Measurements from ENCODE around the gene EXT2.

EXT2 gene

DNA sequence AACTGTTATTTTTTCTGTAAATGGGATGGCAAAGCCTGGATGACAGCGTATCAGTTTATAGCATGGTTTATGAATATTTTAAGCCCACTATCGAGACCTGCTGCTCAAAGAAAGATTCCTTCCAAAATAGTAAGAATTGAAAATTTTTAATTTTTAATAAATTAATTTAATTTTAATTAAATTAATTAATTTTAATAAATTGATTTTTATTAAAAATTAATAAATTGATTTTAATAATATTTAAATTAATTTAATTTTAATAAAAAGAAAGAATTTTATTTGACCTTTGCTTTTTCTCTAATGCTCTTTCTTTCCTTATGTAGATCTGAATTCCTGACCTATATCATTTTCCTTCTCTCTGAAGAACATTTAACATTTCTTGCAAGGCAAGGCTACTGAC lies 62.9 kb downstream of the EXT2 start:
- TF ChIP-seq, protein P1, sequence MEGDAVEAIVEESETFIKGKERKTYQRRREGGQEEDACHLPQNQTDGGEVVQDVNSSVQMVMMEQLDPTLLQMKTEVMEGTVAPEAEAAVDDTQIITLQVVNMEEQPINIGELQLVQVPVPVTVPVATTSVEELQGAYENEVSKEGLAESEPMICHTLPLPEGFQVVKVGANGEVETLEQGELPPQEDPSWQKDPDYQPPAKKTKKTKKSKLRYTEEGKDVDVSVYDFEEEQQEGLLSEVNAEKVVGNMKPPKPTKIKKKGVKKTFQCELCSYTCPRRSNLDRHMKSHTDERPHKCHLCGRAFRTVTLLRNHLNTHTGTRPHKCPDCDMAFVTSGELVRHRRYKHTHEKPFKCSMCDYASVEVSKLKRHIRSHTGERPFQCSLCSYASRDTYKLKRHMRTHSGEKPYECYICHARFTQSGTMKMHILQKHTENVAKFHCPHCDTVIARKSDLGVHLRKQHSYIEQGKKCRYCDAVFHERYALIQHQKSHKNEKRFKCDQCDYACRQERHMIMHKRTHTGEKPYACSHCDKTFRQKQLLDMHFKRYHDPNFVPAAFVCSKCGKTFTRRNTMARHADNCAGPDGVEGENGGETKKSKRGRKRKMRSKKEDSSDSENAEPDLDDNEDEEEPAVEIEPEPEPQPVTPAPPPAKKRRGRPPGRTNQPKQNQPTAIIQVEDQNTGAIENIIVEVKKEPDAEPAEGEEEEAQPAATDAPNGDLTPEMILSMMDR (conservative IDR thresholded peaks at IDR 0.05; ENCODE audit: low read depth, low read length) = no peak
- H3K36me3 ChIP-seq (ENCODE audit: insufficient read depth) = no peaks in the 10 kb centered on the region
- no peaks in the 10 kb centered on the region for H3K27me3 ChIP-seq (ENCODE audit: insufficient read depth, low read depth)
- no peak overlapping the region for H3K9ac ChIP-seq
- H3K4me1 ChIP-seq (ENCODE audit: low read depth, poor library complexity, severe bottlenecking) = no peaks in the 10 kb centered on the region
- H3K27ac ChIP-seq = no peak overlapping the region
- H3K4me2 ChIP-seq = no peak overlapping the region
- H2AFZ ChIP-seq (ENCODE audit: low read depth) = no peak overlapping the region
- H3K4me3 ChIP-seq (IDR thresholded peaks at IDR 0.05; ENCODE audit: insufficient read depth, low read depth, low read length) = no peak overlapping the region
- H4K20me1 ChIP-seq (ENCODE audit: insufficient read depth) = no peaks in the 10 kb centered on the region
- no peaks in the 10 kb centered on the region for H3K79me2 ChIP-seq (ENCODE audit: insufficient read depth, low read depth)

DNA sequence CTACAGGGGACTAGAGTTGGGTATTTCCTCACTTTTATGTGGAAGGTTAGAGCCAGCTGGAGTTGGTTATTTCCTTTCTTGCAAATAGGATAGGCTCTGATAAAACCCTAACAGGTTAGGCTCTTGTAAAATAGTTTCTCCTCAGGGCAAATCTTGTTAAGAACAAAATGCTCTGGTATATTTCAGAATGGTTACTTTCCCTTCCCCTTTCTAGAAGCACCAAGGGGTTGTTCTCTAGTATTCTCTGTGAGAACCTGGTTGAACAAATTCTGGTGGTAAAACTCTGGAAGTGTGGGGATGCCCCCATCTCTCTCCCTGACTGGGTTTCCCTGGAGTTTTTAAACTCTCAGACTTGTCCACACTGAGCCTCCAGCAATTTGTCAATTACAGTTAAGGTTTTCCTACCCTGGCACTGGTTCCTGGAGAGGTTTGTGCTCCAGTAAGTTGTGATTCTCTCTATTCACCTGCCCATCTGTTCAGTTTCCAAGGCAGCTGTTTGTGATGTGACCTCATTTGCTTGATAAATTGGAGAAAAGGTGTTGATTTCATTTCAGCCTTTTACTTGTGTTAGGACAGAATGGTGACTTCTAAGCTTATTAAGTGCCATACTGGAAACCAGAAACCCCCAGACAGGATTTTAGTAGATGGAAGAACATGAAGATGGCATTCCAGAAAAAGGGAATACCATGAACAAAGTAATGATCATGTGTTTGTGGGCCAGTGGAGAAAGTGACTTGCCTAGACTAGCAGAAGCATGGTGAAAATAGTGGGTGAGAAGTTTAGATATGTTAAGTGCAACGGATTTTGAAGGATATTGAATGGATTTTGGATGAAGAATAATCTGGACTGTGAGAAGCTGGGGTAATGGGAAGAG lies 64.6 kb downstream of the EXT2 start:
- Histone ChIP-seq H3K4me2 (no peak overlapping the region), H2AFZ (ENCODE audit: low read depth) (no peak overlapping the region), H3K36me3 (ENCODE audit: insufficient read depth) (no peaks in the 10 kb centered on the region), H3K4me3 (IDR thresholded peaks at IDR 0.05; ENCODE audit: insufficient read depth, low read depth, low read length) (no peak overlapping the region), H3K27ac (no peak overlapping the region), H3K9ac (no peak overlapping the region), H3K79me2 (ENCODE audit: insufficient read depth, low read depth) (no peaks in the 10 kb centered on the region), H3K27me3 (ENCODE audit: insufficient read depth, low read depth) (no peaks in the 10 kb centered on the region), H3K4me1 (ENCODE audit: low read depth, poor library complexity, severe bottlenecking) (no peaks in the 10 kb centered on the region), H4K20me1 (ENCODE audit: insufficient read depth) (no peaks in the 10 kb centered on the region)
- TF ChIP-seq, protein P1 (conservative IDR thresholded peaks at IDR 0.05; ENCODE audit: low read depth, low read length) = no peak

DNA sequence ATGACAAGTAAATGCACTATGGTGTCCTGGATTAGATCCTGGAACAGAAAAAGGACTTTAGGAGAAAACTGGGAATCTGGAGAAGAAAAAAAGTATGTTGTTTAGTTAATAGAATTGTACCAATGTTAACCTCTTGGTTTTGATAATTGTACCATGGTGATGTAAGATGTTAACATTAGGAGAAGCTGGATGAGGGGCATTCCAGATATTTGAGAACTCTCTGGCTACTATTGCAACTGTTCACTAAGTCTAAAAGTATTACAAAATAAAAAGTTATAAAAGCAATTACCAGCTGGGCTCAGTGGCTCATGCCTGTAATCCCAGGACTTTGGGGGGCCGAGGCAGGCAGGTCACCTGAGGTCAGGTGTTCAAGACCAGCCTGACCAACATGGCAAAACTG lies 66.5 kb downstream of the EXT2 start:
- H3K9ac ChIP-seq = no peak overlapping the region
- H3K79me2 ChIP-seq (ENCODE audit: insufficient read depth, low read depth) = no peaks in the 10 kb centered on the region
- no peaks in the 10 kb centered on the region for H4K20me1 ChIP-seq (ENCODE audit: insufficient read depth)
- no peaks in the 10 kb centered on the region for H3K27me3 ChIP-seq (ENCODE audit: insufficient read depth, low read depth)
- H3K4me3 ChIP-seq (IDR thresholded peaks at IDR 0.05; ENCODE audit: insufficient read depth, low read depth, low read length) = no peak overlapping the region
- no peaks in the 10 kb centered on the region for H3K4me1 ChIP-seq (ENCODE audit: low read depth, poor library complexity, severe bottlenecking)
- H2AFZ ChIP-seq (ENCODE audit: low read depth) = no peak overlapping the region
- TF ChIP-seq, protein P1 (conservative IDR thresholded peaks at IDR 0.05; ENCODE audit: low read depth, low read length) = no peak
- H3K36me3 ChIP-seq (ENCODE audit: insufficient read depth) = no peaks in the 10 kb centered on the region
- no peak overlapping the region for H3K4me2 ChIP-seq
- H3K27ac ChIP-seq = no peak overlapping the region

DNA sequence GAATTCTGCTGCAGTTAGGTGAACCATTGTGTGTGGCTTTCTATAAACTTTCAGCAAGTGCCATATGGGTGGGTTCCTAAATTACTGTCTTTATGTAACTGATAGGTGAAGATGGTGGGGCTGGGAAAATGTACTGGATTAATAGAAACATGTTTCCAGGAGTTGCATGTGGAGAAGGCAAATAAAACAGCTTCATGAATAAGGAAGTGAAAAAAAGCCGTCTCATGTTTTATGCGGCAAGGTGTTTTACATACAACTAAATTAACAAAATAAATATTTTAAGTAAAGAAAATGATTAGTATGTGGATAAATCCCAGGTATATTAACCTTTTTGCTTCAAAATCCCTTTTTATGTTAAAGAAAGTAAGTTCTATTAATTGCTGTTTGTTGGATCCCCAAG lies 67.2 kb downstream of the EXT2 start:
- no peaks in the 10 kb centered on the region for H3K27me3 ChIP-seq (ENCODE audit: insufficient read depth, low read depth)
- H3K4me1 ChIP-seq (ENCODE audit: low read depth, poor library complexity, severe bottlenecking) = no peaks in the 10 kb centered on the region
- H4K20me1 ChIP-seq (ENCODE audit: insufficient read depth) = no peaks in the 10 kb centered on the region
- no peak overlapping the region for H2AFZ ChIP-seq (ENCODE audit: low read depth)
- no peak overlapping the region for H3K4me3 ChIP-seq (IDR thresholded peaks at IDR 0.05; ENCODE audit: insufficient read depth, low read depth, low read length)
- TF ChIP-seq, protein P1 (conservative IDR thresholded peaks at IDR 0.05; ENCODE audit: low read depth, low read length) = no peak
- H3K27ac ChIP-seq = no peak overlapping the region
- H3K36me3 ChIP-seq (ENCODE audit: insufficient read depth) = no peaks in the 10 kb centered on the region
- no peaks in the 10 kb centered on the region for H3K79me2 ChIP-seq (ENCODE audit: insufficient read depth, low read depth)
- no peak overlapping the region for H3K9ac ChIP-seq
- H3K4me2 ChIP-seq = no peak overlapping the region

All from KMS-11 (cell line).